ENCODE measurements around the gene MEMO1.

Gene MEMO1

GRCh38 chr2:31832363-31832762, 178.4 kb downstream of the MEMO1 start:
- no peak for DNase-seq (ENCODE audit: low read depth in 2 of 3, low spot score in 1 of 3)

- no peak for DNase-seq (ENCODE audit: low read depth in 2 of 3, low spot score in 1 of 3)
These were observed 179.2 kb downstream of the MEMO1 start for GRCh38 chr2:31831585-31831984.

- no peak for DNase-seq (ENCODE audit: low read depth in 2 of 3, low spot score in 1 of 3)
These were observed 181.9 kb downstream of the MEMO1 start for GRCh38 chr2:31828891-31829290.

GRCh38 chr2:31823558-31823957, 187.2 kb downstream of the MEMO1 start:
- DNase-seq (ENCODE audit: low read depth in 2 of 3, low spot score in 1 of 3) = no peak

GRCh38 chr2:31822587-31822986, 188.2 kb downstream of the MEMO1 start:
- DNase-seq (ENCODE audit: low read depth in 2 of 3, low spot score in 1 of 3) = no peak
